ENCODE data around the gene CCT6B. TPM values are rescaled to one million over a fixed set of nuclear protein-coding genes. Genes with fewer than 3 reads are reported as not detected.

CCT6B gene
- total RNA-seq, 4 donors from 2014 or later: 0.94 to 5.0 (median 0.95) TPM; not detected in 1

GRCh38 chr17:34916120-34916519 lies 45.1 kb downstream of the CCT6B start:
- TF ChIP-seq POLR2A (IDR thresholded peaks at IDR 0.05): no peak
- TF ChIP-seq CTCF (IDR thresholded peaks at IDR 0.05): no peak
- no peaks in the 10 kb centered on the region for H3K9me3 ChIP-seq
- H3K27me3 ChIP-seq: no peaks in the 10 kb centered on the region
- no peak for DNase-seq
- no peak overlapping the region for H3K4me3 ChIP-seq
- H3K4me1 ChIP-seq: no peaks in the 10 kb centered on the region
- H3K36me3 ChIP-seq: no peaks in the 10 kb centered on the region
- H3K27ac ChIP-seq: no peak overlapping the region

DNA sequence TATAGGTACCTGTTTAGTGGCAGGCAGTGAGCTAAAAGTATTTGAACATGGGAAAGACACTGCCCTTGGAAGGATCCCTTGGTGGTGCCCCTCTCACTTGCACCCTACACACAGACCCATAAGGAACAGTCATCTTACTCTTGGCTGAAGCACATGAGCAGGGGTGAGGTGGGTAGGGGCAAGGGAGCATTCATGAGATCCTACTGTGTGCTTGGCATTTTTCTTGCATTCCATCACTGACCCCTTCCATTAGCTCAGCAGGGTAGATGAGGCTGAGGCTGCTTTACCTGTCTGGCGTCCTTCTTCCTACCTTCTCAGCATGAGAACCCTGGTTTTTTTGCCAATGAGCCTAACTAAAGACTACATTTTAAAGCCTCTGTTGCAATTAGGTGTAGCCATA lies 48.3 kb downstream of the CCT6B start:
- no peak for TF ChIP-seq CTCF (IDR thresholded peaks at IDR 0.05)
- no peak for TF ChIP-seq POLR2A (IDR thresholded peaks at IDR 0.05)
- Histone ChIP-seq H3K27ac (no peak overlapping the region), H3K27me3 (no peaks in the 10 kb centered on the region), H3K4me1 (no peaks in the 10 kb centered on the region), H3K4me3 (no peak overlapping the region), H3K9me3 (no peaks in the 10 kb centered on the region), H3K36me3 (no peaks in the 10 kb centered on the region)
- DNase-seq: no peak

DNA sequence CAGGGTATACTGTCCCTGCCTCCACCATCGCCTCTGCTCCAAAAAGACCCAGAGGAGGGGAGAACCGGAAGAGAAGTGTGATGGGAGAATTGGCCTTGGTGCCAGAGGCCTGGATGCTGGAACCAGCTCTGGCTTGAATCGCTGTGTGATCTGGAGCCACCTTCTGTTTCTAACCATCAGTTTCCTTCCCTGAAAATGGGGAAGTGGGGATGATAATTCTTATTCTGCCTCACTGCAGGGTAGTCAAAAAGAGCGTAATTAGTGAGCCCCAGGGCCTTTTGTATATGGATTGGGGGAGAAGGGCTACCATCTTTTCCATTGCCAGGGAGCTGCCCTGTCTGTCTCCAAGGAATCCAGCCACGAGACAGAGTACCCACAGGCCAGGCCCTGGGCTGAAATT lies 52.2 kb downstream of the CCT6B start:
- DNase-seq: no peak
- Histone ChIP-seq H3K27me3 (no peaks in the 10 kb centered on the region), H3K9me3 (no peaks in the 10 kb centered on the region), H3K36me3 (no peaks in the 10 kb centered on the region), H3K4me3 (no peak overlapping the region), H3K4me1 (no peaks in the 10 kb centered on the region), H3K27ac (no peak overlapping the region)
- no peak for TF ChIP-seq POLR2A (IDR thresholded peaks at IDR 0.05)
- TF ChIP-seq CTCF (IDR thresholded peaks at IDR 0.05): no peak

DNA sequence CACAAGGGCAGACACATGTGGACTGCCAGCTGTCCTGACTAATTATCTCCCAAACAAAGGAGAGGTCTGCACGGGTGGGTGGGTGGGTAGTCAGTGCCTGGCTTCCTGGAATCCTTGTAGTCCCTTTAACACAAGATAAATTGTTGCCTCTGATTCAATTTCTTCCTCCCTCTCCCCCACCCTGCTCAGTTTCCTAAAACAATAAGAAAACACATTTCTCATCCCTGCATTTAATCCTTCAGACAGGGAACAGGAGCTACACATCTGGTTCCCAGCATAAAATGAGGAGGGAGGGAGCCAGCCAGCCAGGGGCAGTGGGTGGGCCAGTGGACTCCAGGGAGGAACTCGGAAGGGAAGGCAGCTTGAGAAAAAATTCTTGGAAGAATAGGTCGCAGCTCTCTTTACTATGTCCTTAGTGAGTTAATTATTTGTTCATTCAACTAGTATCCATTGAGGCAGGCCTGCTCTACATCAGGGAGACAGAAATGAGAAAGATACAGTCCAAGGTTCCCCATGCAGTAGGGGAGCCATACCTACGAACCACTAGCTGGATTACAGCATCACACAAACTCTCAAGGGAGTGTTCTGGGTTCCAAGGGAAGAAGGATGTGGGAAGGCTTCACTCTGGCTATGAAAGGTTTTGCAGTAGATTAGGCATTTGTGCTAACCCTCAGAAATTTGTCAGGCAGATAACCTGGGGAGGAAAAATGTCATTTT lies 58.3 kb downstream of the CCT6B start:
- Histone ChIP-seq H3K9me3 (no peaks in the 10 kb centered on the region), H3K4me3 (no peak overlapping the region), H3K27ac (no peak overlapping the region), H3K4me1 (no peaks in the 10 kb centered on the region), H3K36me3 (no peaks in the 10 kb centered on the region), H3K27me3 (no peaks in the 10 kb centered on the region)
- TF ChIP-seq POLR2A (IDR thresholded peaks at IDR 0.05): no peak
- TF ChIP-seq CTCF (IDR thresholded peaks at IDR 0.05): no peak
- no peak for DNase-seq

DNA sequence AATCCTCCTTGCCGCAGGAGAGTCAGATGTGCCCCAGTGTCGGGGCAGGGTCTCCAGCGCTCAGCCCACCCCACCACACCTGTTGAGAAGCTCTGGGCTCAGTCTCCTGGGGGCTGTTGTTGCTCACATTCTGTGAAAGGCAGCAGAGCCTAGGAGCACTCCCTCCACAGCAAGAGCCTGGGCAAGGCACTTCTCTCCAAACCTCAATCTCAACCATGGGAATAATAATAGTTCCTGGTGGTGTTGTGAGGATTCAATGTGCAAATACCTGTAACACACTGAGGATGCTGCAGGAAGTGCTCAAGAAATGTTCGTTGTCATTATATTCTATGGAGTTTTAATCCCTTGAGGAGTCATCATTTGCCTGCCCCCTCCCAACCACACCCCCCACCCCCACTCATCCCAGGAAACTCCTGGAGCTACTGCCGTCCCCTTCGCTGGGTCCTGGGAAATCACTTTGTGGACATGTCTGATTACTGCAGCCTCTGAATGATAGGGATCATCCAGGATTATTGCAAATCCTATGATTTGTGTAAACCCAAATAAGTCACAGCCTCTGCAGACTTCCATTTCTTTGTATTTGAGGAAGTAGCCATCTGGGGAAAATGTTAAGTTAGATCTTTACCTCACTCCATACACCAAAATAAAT lies 61.5 kb downstream of the CCT6B start:
- TF ChIP-seq CTCF (IDR thresholded peaks at IDR 0.05) (no peak), POLR2A (IDR thresholded peaks at IDR 0.05) (no peak)
- DNase-seq: no peak
- Histone ChIP-seq H3K4me3 (no peak overlapping the region), H3K27ac (no peak overlapping the region), H3K9me3 (no peaks in the 10 kb centered on the region), H3K36me3 (no peaks in the 10 kb centered on the region), H3K27me3 (no peaks in the 10 kb centered on the region), H3K4me1 (no peaks in the 10 kb centered on the region)
